Kidney tubule cell (primary cell): ENCODE results near the gene TMEM14B.
"Not testable (repeated sequence)": the region's sequence is repeated elsewhere in the genome, so short reads cannot be mapped to it uniquely, and the experiment has no call there.

Source experiments
- DNase-seq: peaks from one replicate; pipeline ENCODE4 v3.0.0-alpha.2; 2018; ENCODE audit warnings: low spot score

Gene TMEM14B

GRCh38 chr6:10747251-10747972 lies at the start of gene TMEM14B:
Gene TMEM14B (plus strand): TSS chr6:10747805. CDS start chr6:10749246, 1,441 bp downstream.
- peak; percentile 97 for DNase-seq

DNA sequence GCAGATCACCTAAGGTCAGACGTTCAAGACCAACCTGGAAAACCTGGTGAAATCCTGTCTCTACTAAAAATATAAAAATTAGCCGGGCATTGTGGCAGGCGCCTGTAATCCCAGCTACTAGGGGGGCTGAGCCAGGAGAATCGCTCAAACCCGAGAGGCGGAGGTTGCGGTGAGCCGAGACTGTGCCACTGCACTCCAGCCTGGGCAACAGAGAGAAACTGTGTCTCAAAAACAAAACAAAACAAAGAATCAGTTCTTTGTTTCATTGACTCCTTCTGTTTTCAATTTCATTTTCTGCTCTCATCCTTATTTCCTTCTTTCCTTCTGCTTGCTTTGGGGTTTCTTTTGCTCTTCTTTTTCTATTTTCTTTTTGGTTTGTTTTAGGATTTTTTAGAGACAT lies 33.6 kb upstream of the TMEM14B start:
- no peak for DNase-seq

DNA sequence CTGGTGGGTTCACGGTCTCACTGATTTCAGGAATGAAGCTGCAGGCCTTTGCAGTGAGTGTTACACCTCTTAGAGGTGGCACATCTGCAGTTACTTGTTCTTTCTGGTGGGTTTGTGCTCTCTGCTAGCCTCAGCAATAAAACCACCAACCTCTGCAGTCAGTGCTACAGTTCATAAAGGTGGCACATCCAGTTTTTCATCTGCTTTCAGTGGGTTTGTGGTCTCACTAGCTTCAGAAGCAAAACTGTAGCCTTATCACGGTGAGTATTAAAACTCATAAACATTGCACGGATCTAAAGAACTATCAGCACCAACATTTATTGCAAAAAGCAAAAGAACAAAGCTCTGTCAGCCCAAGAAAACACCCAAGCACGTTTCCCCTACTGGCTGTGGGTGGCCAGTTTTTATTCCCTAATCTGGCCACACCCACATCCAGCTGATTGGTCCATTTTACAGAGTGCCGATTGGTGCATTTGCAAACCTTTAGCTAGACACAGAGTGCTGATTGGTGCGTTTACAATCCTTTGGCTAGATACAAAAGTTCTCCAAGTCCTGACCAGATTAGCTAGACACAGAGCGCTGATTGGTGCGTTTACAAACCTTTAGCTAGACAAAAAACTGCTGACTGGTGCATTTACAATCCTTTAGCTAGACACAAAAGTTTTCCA lies 28.2 kb upstream of the TMEM14B start:
- DNase-seq: peak; percentile 27

GRCh38 chr6:10719964-10720264 lies 27.7 kb upstream of the TMEM14B start:
- DNase-seq: no peak

- DNase-seq: peak; percentile 45
These were observed 27.2 kb upstream of the TMEM14B start for GRCh38 chr6:10720265-10720959.

- DNase-seq: not testable (repeated sequence)
These were observed 26.4 kb upstream of the TMEM14B start for GRCh38 chr6:10720960-10721849.

- no peak for DNase-seq
These were observed 25.6 kb upstream of the TMEM14B start for GRCh38 chr6:10721850-10722569.

DNA sequence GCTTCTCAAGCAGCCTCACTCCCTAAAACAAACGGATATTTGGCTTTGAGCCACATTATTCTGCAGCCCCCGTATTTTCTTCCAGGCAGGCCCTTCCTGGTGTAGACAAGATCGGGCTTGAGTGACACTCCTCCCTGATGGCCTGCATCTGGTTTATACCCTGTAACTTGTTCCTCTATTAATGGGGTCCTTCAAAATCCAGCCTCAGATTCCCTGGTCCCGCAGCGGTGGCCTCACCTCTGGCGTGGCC lies 25.1 kb upstream of the TMEM14B start:
- no peak for DNase-seq

- DNase-seq: peak; percentile 98
These were observed 24.6 kb upstream of the TMEM14B start, which contains the start of gene TMEM14C for GRCh38 chr6:10722820-10723566. Gene TMEM14C (plus strand): TSS chr6:10723070. CDS start chr6:10724614, 1,544 bp downstream.

DNA sequence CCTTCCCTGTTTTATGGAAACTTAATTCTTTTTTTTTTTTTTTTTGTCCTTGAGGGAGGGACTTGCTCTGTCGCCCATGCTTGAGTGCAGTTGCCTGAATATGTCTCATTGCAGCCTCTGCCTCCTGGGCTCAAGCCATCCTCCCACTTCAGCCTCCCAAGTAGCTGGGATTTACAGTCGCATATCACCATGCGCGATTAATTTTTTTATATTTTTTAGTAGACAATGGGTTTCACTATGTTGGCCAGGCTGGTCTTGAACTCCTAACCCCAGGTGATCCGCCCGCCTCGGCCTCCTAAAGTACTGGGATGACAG lies 24.1 kb upstream of the TMEM14B start:
- peak; percentile 43 for DNase-seq

DNA sequence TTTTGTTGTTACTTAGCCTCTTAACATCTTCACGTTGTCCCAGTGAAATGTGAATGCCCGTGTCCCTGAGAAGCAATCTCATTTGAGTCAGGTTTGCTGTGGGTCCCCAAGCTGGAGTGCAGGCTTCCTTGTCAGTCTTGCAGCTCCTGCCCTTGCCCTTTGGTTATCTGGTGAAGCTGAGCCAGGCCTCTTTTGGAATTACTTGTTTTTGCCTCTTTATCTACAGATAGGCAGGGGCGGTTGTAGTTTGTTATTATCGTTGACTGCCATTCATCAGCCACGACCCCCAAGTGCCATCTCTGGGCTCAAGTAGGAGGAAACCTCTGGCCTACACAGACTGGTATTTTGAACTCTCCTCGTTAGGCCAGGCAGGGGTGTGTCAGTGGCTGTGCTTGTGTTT lies 22.6 kb upstream of the TMEM14B start:
- no peak for DNase-seq

DNA sequence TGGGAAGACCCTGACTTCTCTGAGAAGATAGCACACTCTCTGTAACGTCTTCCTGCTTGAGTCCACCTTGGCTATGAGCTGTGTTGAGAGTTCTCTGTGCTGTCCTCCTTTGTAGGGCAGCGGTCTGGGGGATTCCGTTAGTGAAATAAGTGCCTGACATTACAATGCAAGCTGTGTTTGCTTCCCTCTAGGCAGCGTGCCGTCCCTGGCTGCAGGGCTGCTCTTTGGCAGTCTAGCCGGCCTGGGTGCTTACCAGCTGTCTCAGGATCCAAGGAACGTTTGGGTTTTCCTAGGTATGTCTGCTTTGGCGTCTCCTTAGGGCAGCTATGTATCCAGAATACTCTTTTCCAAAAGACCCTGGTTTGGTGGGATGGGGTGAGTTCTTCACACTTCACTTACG lies 21.9 kb upstream of the TMEM14B start:
- no peak for DNase-seq

- DNase-seq: no peak
These were observed 17.4 kb upstream of the TMEM14B start for GRCh38 chr6:10730254-10730653.

DNA sequence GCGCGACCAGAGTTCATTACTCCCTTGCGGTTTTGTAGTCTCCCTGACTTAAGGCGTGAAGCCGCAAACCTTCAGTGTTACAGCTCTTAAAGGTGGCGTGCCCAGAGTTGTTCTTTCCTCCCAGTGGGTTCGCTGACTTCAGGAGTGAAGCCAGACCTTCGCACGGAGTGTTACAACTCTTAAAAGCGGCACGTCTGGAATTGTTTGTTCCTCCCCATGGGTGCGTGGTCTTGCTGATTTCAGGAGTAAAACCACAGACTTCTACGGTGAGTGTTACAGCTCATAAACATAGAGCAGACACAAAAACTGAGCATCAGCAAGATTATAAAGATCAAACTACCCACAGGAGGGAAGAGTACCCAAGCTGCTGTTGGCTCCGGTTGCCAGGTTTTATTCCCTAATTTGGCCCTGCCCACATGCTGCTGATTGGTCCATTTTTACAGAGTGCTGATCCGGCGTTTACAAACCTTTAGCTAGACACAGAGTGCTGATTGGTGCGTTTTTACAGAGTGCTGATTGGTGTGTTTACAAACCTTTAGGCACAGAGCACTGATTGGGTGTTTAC lies 14.4 kb upstream of the TMEM14B start:
- no peak for DNase-seq

DNA sequence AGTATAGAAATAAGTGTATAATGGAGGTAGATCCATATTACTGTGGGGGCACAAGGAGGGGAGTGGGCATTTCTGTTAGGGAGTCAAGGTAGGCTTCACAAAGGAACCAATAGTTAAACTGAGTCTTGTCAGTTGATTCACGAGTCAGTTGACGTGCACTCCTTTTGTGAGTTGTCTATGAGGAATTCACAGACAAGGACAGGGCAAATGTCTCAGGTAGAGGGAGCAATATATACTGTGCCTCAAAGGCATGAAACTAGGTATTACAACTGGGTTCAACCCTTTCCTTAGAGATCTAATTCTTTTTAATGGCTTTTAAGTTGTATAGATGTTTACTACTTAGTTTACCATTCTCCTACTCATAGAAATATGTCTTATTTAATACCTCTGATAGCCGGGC lies 13.7 kb upstream of the TMEM14B start:
- no peak for DNase-seq

DNA sequence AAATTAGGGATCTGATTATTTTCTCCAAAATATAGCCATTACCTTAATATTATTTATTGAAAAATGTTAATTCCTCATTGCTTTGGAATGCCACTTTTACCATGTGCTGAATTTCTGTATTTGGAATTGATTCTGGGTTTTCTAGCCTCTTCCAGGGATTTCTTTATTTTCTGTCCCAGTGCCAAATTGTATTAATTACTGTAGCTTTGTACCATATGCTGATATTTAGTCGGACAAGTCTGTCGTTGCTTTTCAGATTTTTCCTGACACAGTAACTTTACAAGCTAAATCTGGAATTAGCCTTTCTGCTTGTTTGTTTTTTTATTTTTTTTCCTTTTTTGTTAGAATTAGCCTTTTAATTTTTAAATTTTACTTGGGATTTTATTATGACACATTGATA lies 10.9 kb upstream of the TMEM14B start:
- DNase-seq: no peak

DNA sequence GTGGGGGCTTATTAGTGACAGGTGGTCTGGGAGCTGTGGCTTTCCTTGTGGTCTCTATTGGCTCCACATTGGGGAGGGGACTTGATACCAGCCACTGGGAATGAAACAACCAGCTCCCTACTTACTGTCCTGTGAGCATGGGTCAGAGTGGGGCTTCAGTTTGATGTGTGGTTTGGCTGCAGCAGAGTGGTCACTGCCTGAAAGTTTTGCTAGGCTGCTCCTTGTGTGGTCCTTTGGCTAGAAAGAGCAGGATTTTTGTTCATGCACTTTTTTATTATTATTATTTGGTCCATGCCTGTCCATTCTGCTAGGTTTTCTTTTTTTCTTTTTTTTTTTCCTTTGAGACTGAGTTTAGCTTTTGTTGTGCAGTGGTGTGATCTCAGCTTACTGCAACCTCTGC lies 7.5 kb upstream of the TMEM14B start:
- no peak for DNase-seq

DNA sequence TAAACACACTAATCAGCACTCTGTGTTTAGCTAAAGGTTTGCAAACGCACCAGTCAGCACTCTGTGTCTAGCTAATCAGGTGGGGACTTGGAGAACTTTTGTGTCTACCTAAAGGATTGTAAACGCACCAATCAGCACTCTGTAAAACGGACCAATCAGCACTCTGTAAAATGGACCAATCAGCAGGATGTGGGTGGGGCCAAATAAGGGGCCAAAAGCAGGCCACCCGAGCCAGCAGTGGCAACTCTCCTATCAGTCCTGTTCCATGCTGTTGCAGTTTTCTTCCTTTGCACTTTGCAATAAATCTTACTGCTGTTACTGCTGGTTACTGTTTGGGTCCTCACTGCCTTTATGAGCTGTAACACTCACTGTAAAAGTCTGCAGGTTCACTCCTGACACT lies 6.0 kb upstream of the TMEM14B start:
- not testable (repeated sequence) for DNase-seq

DNA sequence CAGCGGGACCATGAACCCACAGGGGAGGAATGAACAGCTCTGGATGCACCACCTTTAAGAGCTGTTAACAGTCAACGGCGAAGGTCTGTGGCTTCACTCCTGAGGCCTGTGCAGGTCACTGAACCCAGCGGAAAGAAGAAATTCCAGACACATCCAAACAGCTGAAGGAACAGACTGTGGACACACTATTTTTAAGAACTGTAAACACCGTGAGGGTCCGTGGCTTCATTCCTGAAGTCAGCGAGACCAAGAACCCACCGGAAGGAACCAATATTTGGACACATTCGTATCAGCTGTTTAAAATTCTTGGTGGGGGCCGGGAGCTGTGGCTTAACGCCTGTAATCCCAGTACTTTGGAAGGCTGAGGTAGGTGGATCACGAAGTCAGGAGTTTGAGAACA lies 5.4 kb upstream of the TMEM14B start:
- DNase-seq: no peak

GRCh38 chr6:10743515-10743914 lies 4.1 kb upstream of the TMEM14B start:
- DNase-seq: no peak

- DNase-seq: no peak
These were observed 2.5 kb upstream of the TMEM14B start for GRCh38 chr6:10745116-10745515.
